NCI-H1417 treated with DMSO at 0.1 percent for 48 hours (cell line): ENCODE measurements around the gene CDH13.

Experiments used
- DNase-seq: peaks from one replicate; lab custom pipeline; 2025; lab: John Stamatoyannopoulos, UW

The CDH13 gene

GRCh38 chr16:82954224-82954929, 327.6 kb downstream of the CDH13 start:
- no peak for DNase-seq

- no peak for DNase-seq
These were observed 329.1 kb downstream of the CDH13 start for GRCh38 chr16:82955741-82956348.

- DNase-seq, result no peak
These were observed 330.4 kb downstream of the CDH13 start for GRCh38 chr16:82957212-82957611.

GRCh38 chr16:82960918-82961317, 334.1 kb downstream of the CDH13 start:
- DNase-seq, result no peak

GRCh38 chr16:82963653-82964052, 336.9 kb downstream of the CDH13 start:
- no peak for DNase-seq

- no peak for DNase-seq
These were observed 339.0 kb downstream of the CDH13 start for GRCh38 chr16:82965808-82966207.

- DNase-seq, result no peak
These were observed 340.7 kb downstream of the CDH13 start for GRCh38 chr16:82967424-82967823.

- no peak for DNase-seq
These were observed 344.4 kb downstream of the CDH13 start for GRCh38 chr16:82971126-82971525.

GRCh38 chr16:82972331-82972919, 345.7 kb downstream of the CDH13 start:
- no peak for DNase-seq

- DNase-seq, result no peak
These were observed 352.8 kb downstream of the CDH13 start for GRCh38 chr16:82979406-82980111.

- DNase-seq, result no peak
These were observed 354.0 kb downstream of the CDH13 start for GRCh38 chr16:82980810-82981209.

- DNase-seq, result no peak
These were observed 361.0 kb downstream of the CDH13 start for GRCh38 chr16:82987767-82988166.

- no peak for DNase-seq
These were observed 363.4 kb downstream of the CDH13 start for GRCh38 chr16:82990155-82990554.

- DNase-seq, result no peak
These were observed 364.6 kb downstream of the CDH13 start for GRCh38 chr16:82991410-82991809.

GRCh38 chr16:82991966-82992675, 365.4 kb downstream of the CDH13 start:
- no peak for DNase-seq

- DNase-seq, result no peak
These were observed 366.0 kb downstream of the CDH13 start for GRCh38 chr16:82992786-82993185.

GRCh38 chr16:82993415-82993814, 366.6 kb downstream of the CDH13 start:
- DNase-seq, result no peak

- DNase-seq, result no peak
These were observed 367.2 kb downstream of the CDH13 start for GRCh38 chr16:82993926-82994325.

- no peak for DNase-seq
These were observed 368.6 kb downstream of the CDH13 start for GRCh38 chr16:82995286-82995923.

- no peak for DNase-seq
These were observed 369.2 kb downstream of the CDH13 start for GRCh38 chr16:82995924-82996441.

GRCh38 chr16:82996814-82997213, 370.0 kb downstream of the CDH13 start:
- no peak for DNase-seq
